SU-DHL-6 (cell line): ENCODE measurements around the gene FAM20B.

Source experiments
- H2AFZ ChIP-seq: fragments of 200-600 bp; sonication (generic); 2 replicates; pipeline ENCODE4 v1.6.1; 2014; ENCODE audit warnings: low read depth, mild to moderate bottlenecking, moderate library complexity, mixed read lengths, antibody characterized with exemption, low read length; ENCODE audit not compliant: severe bottlenecking
- H3F3A ChIP-seq: fragments of 200-600 bp; shearing (Covaris generic); 2 replicates; pipeline ENCODE4 v1.6.0; 2016; ENCODE audit warnings: antibody characterized with exemption, mild to moderate bottlenecking; ENCODE audit not compliant: insufficient read depth
- H3K27ac ChIP-seq: fragments of 200-600 bp; sonication (generic); 2 replicates; pipeline ENCODE4 v1.5.1; 2016; ENCODE audit warnings: low read depth, mild to moderate bottlenecking, low read length, moderate library complexity, mixed read lengths
- H3K27me3 ChIP-seq: fragments of 200-600 bp; sonication (generic), shearing (Covaris generic); 2 replicates; pipeline ENCODE4 v1.6.0; 2014; ENCODE audit warnings: mild to moderate bottlenecking, low read length
- H3K36me3 ChIP-seq: fragments of 200-600 bp; sonication (generic); 2 replicates; pipeline ENCODE4 v1.6.1; 2014; ENCODE audit warnings: mild to moderate bottlenecking, low read length, mixed read lengths
- H3K4me2 ChIP-seq: fragments of 300-600, 200-600 bp; shearing (Covaris generic), sonication (generic); 2 replicates; pipeline ENCODE4 v1.6.0; 2014; ENCODE audit warnings: low read length, low read depth, mild to moderate bottlenecking; ENCODE audit not compliant: poor library complexity, severe bottlenecking
- H3K4me3 ChIP-seq: fragments of 200-600 bp; sonication (generic); 2 replicates; pipeline ENCODE4 v1.5.1; 2014; ENCODE audit warnings: antibody characterized with exemption, low read length, mild to moderate bottlenecking, mixed read lengths; ENCODE audit not compliant: insufficient read depth, poor library complexity, severe bottlenecking
- H3K79me2 ChIP-seq: fragments of 200-600 bp; sonication (generic); 2 replicates; pipeline ENCODE4 v1.6.1; 2014; ENCODE audit warnings: mild to moderate bottlenecking, low read length, moderate library complexity; ENCODE audit not compliant: insufficient read depth
- H3K9ac ChIP-seq: fragments of 200-600 bp; sonication (generic); 2 replicates; pipeline ENCODE4 v1.7.0; 2014; ENCODE audit warnings: mild to moderate bottlenecking, low read length
- H3K9me2 ChIP-seq: fragments of 200-600 bp; sonication (generic); replicated peaks from 2 replicates; pipeline ENCODE4 v1.6.1; 2014; ENCODE audit warnings: low read length; ENCODE audit not compliant: insufficient read depth
- H3K9me3 ChIP-seq: fragments of 200-600 bp; sonication (generic); 2 replicates; pipeline ENCODE4 v1.6.1; 2014; ENCODE audit warnings: low read length, mixed read lengths; ENCODE audit not compliant: insufficient read depth
- H4K20me1 ChIP-seq: fragments of 200-600 bp; sonication (generic); 2 replicates; pipeline ENCODE4 v1.6.1; 2014; ENCODE audit warnings: low read depth, mild to moderate bottlenecking, antibody characterized with exemption, low read length, moderate library complexity, mixed read lengths
- EZH2phosphoT487 ChIP-seq: fragments of 200-600 bp; sonication (generic), shearing (Covaris generic); conservative IDR thresholded peaks from 2 replicates; pipeline ENCODE4 v1.6.1; 2018; ENCODE audit warnings: mild to moderate bottlenecking, antibody characterized with exemption, low read length, moderate library complexity, mixed read lengths
- TF ChIP-seq, protein P1 (sequence below): fragments of 200-600 bp; sonication (generic); IDR thresholded peaks from one replicate; pipeline ENCODE4 v1.5.1; 2017; ENCODE audit warnings: antibody characterized with exemption, mild to moderate bottlenecking, low read length, moderate library complexity; ENCODE audit not compliant: insufficient read depth, poor library complexity, severe bottlenecking

Gene FAM20B

DNA sequence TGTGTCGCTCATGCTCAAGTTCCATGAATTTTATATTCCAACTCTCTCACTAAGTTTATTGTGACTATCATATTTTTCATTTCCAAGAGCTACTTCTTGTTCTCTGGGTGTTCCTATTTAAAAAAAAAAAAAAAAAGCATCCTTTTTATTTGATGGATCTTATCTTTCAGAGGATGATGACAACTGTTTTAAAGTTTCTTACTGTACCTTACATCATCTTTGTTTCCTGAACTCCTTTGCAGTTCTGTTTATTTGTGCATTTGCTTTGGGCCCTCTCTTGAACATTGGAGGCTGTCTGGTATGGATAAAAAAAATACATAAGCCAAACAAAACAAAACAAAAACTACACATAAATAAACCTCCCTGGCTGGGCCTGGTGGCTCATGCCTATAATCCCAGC is 32.1 kb upstream of the FAM20B start:
- Histone ChIP-seq H2AFZ (no peak overlapping the region), H3K36me3 (no peaks in the 10 kb centered on the region), H3K4me3 (no peak overlapping the region), H3F3A (no peaks in the 10 kb centered on the region), H3K4me2 (no peak overlapping the region), H4K20me1 (no peaks in the 10 kb centered on the region), H3K79me2 (no peaks in the 10 kb centered on the region), H3K9me3 (no peaks in the 10 kb centered on the region), H3K27me3 (no peaks in the 10 kb centered on the region), H3K27ac (no peak overlapping the region), H3K9me2 (no peaks in the 10 kb centered on the region), H3K9ac (no peak overlapping the region)
- no peak for TF ChIP-seq EZH2phosphoT487
- TF ChIP-seq, protein P1, sequence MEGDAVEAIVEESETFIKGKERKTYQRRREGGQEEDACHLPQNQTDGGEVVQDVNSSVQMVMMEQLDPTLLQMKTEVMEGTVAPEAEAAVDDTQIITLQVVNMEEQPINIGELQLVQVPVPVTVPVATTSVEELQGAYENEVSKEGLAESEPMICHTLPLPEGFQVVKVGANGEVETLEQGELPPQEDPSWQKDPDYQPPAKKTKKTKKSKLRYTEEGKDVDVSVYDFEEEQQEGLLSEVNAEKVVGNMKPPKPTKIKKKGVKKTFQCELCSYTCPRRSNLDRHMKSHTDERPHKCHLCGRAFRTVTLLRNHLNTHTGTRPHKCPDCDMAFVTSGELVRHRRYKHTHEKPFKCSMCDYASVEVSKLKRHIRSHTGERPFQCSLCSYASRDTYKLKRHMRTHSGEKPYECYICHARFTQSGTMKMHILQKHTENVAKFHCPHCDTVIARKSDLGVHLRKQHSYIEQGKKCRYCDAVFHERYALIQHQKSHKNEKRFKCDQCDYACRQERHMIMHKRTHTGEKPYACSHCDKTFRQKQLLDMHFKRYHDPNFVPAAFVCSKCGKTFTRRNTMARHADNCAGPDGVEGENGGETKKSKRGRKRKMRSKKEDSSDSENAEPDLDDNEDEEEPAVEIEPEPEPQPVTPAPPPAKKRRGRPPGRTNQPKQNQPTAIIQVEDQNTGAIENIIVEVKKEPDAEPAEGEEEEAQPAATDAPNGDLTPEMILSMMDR: no peak

DNA sequence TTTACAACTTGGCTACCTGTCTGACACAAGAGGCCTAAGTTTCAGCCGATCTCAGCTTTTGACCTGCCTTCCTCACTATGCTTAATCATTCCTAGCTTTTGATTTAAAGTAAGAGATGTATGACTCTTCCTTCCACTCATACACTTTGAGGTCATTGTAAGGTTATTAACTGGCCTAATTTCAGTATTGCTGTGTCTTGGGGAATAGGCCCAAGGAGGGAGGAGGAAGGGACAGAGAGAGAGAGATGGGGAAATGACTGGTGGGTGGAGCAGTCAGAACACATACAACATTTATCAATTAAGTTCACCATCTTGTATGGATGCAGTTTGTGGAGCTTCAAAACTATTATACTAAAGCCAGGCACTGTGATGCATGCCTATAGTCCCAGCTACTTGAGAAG is 28.3 kb upstream of the FAM20B start:
- no peak overlapping the region for H3K9ac ChIP-seq
- H3K4me3 ChIP-seq: no peak overlapping the region
- no peak overlapping the region for H3K4me2 ChIP-seq
- no peaks in the 10 kb centered on the region for H3K36me3 ChIP-seq
- H3K27ac ChIP-seq: no peak overlapping the region
- no peak for TF ChIP-seq EZH2phosphoT487
- TF ChIP-seq, protein P1: no peak
- no peaks in the 10 kb centered on the region for H3F3A ChIP-seq
- no peaks in the 10 kb centered on the region for H3K27me3 ChIP-seq
- H3K9me2 ChIP-seq: no peaks in the 10 kb centered on the region
- no peaks in the 10 kb centered on the region for H3K79me2 ChIP-seq
- no peak overlapping the region for H2AFZ ChIP-seq
- H3K9me3 ChIP-seq: no peaks in the 10 kb centered on the region
- H4K20me1 ChIP-seq: no peaks in the 10 kb centered on the region

DNA sequence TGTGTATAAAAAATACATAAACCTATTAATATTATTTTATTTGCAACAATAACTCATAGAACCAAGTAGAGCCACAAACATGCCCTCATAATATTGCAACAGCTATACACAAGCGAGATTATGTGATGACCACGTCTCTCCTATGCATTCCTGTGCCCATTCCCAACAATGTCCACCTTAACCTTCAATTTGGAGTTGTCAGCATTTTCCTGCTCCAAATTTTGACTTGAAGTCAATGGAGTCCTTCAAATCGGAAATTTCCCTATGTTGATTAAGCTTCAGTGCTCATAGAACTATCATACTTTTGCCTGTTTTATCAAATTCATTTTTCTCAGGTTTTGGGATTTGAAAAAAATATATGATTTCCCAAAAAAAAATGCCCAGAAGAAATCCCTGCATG is 27.4 kb upstream of the FAM20B start:
- Histone ChIP-seq H3K36me3 (no peaks in the 10 kb centered on the region), H3K9ac (no peak overlapping the region), H3K27me3 (no peaks in the 10 kb centered on the region), H3K27ac (no peak overlapping the region), H3K4me2 (no peak overlapping the region), H3K9me3 (no peaks in the 10 kb centered on the region), H3K79me2 (no peaks in the 10 kb centered on the region), H3K9me2 (no peaks in the 10 kb centered on the region), H3K4me3 (no peak overlapping the region), H4K20me1 (no peaks in the 10 kb centered on the region), H2AFZ (no peak overlapping the region), H3F3A (no peaks in the 10 kb centered on the region)
- TF ChIP-seq EZH2phosphoT487: no peak
- TF ChIP-seq, protein P1: no peak
